WERI-Rb-1 (cell line): ENCODE results near the gene TNRC6B.

Experiments
- DNase-seq: peaks from one replicate; pipeline ENCODE4 v3.0.0-alpha.2; 2020
- H3K27ac ChIP-seq: fragments of 250-450 bp; sonication (Bioruptor Pico); 2 replicates; pipeline ENCODE4 v1.5.1; 2020; ENCODE audit warnings: mild to moderate bottlenecking, moderate library complexity
- H3K27me3 ChIP-seq: fragments of 250-450 bp; sonication (Bioruptor Pico); 2 replicates; pipeline ENCODE4 v1.5.1; 2021; ENCODE audit warnings: mild to moderate bottlenecking, low read depth, moderate library complexity; ENCODE audit not compliant: insufficient read depth, severe bottlenecking
- H3K36me3 ChIP-seq: fragments of 250-450 bp; sonication (Bioruptor Pico); 2 replicates; pipeline ENCODE4 v1.5.1; 2020; ENCODE audit warnings: mild to moderate bottlenecking, moderate library complexity
- H3K4me3 ChIP-seq: 2 replicates; pipeline ENCODE4 v1.5.1; 2011; ENCODE audit warnings: low read depth, mild to moderate bottlenecking, control low read depth, low read length
- H3K9me3 ChIP-seq: fragments of 250-450 bp; sonication (Bioruptor Pico); 2 replicates; pipeline ENCODE4 v1.5.1; 2021; ENCODE audit warnings: mild to moderate bottlenecking, moderate library complexity; ENCODE audit not compliant: severe bottlenecking
- TF ChIP-seq, protein P1 (sequence below): IDR thresholded peaks from 2 replicates; pipeline ENCODE4 v1.5.1; 2011; ENCODE audit warnings: low read depth, mild to moderate bottlenecking, control low read depth, inconsistent platforms, low read length

TNRC6B gene

DNA sequence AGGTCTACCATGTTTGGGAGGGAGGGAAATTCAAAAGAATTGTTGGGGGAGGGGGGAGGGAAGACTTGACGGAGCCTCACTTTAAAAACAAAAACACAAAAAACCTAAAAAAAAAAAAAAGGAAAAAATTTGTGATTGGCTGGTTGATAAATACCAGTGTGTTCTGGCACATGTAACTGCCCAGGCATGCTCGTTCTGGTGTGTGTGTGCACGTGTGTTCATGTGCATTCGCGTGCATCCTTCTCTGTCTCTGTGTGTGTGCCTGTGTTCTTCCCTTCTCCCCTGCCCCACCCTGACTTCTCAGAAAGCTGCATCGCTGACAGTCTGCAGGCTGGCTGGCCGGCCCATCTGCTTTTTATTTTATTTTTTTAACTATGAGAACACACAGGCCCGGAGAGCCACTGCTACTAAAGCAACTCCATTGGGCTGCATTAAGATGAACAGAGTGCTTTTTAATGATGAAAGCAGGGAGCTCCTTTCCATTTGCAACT is 146.0 kb downstream of the TNRC6B start:
- no peak for DNase-seq
- Histone ChIP-seq H3K36me3 (peaks cover 21% of the 10 kb centered on the region), H3K4me3 (no peak overlapping the region), H3K9me3 (no peaks in the 10 kb centered on the region), H3K27me3 (no peaks in the 10 kb centered on the region), H3K27ac (no peak overlapping the region)
- TF ChIP-seq, protein P1, sequence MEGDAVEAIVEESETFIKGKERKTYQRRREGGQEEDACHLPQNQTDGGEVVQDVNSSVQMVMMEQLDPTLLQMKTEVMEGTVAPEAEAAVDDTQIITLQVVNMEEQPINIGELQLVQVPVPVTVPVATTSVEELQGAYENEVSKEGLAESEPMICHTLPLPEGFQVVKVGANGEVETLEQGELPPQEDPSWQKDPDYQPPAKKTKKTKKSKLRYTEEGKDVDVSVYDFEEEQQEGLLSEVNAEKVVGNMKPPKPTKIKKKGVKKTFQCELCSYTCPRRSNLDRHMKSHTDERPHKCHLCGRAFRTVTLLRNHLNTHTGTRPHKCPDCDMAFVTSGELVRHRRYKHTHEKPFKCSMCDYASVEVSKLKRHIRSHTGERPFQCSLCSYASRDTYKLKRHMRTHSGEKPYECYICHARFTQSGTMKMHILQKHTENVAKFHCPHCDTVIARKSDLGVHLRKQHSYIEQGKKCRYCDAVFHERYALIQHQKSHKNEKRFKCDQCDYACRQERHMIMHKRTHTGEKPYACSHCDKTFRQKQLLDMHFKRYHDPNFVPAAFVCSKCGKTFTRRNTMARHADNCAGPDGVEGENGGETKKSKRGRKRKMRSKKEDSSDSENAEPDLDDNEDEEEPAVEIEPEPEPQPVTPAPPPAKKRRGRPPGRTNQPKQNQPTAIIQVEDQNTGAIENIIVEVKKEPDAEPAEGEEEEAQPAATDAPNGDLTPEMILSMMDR, result no peak

DNA sequence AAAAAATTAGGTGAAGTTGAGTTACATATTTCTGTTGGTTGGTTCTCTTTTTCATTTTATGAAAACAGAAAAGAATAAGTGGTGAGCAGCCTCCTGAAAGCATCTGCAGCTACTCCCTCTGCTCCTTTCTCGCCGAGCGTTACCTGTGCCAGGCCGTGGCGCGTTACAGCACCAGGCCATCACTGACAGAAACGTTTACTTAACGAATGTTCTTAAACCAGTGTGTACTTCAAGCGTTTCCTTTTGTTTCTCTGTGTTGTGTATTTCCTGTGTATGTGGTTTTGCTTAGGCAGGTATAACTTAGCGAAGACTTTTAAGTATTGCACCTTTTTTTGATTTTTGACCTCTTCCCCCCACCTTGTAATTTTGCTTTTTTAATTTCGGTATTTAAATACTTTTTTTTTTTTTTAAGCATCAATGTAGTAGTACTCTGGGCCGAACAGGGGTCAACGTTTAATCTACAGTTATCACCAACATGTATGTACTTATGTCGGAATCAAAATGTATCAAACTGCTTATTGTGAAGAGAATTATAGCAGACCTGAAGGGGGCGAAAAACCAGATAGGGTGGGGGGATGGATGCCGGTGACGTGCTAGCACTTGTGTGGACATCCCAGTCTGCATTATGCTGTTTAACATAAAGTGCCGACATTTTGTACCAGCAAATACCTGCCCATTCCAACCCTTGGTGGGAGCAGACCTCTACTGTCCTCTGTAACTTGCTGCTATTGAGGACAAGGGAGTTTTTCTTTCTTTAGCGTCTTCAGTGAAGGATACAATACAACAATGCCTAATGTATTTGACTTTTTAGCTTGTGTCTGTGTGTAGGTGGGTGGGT is 147.0 kb downstream of the TNRC6B start:
- H3K27me3 ChIP-seq, result no peaks in the 10 kb centered on the region
- H3K4me3 ChIP-seq, result no peak overlapping the region
- TF ChIP-seq, protein P1, result no peak
- peaks cover 21% of the 10 kb centered on the region for H3K36me3 ChIP-seq
- H3K9me3 ChIP-seq, result no peaks in the 10 kb centered on the region
- DNase-seq, result no peak
- no peak overlapping the region for H3K27ac ChIP-seq

DNA sequence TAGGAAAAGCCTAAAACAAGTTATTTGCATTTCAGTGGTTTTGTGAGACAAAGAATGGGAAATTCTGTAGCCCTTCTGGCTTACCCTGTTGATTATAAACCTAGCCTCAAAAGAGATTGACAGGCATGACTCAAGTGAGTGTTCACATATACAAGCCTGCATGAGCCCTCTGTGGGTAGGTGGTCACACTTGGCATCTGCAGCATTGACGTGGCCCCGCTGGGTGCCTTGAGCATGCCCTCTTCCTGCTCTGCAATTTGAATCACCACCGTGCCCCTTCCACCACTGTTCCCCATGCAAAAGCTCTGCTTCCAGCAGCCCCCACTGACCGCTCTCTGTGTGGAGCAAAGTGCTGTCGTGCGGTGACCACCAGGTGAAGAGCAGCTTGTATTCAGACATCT is 147.6 kb downstream of the TNRC6B start:
- H3K9me3 ChIP-seq, result no peaks in the 10 kb centered on the region
- no peaks in the 10 kb centered on the region for H3K27me3 ChIP-seq
- no peak overlapping the region for H3K4me3 ChIP-seq
- DNase-seq, result no peak
- H3K27ac ChIP-seq, result no peak overlapping the region
- TF ChIP-seq, protein P1, result no peak
- peaks cover 21% of the 10 kb centered on the region for H3K36me3 ChIP-seq

DNA sequence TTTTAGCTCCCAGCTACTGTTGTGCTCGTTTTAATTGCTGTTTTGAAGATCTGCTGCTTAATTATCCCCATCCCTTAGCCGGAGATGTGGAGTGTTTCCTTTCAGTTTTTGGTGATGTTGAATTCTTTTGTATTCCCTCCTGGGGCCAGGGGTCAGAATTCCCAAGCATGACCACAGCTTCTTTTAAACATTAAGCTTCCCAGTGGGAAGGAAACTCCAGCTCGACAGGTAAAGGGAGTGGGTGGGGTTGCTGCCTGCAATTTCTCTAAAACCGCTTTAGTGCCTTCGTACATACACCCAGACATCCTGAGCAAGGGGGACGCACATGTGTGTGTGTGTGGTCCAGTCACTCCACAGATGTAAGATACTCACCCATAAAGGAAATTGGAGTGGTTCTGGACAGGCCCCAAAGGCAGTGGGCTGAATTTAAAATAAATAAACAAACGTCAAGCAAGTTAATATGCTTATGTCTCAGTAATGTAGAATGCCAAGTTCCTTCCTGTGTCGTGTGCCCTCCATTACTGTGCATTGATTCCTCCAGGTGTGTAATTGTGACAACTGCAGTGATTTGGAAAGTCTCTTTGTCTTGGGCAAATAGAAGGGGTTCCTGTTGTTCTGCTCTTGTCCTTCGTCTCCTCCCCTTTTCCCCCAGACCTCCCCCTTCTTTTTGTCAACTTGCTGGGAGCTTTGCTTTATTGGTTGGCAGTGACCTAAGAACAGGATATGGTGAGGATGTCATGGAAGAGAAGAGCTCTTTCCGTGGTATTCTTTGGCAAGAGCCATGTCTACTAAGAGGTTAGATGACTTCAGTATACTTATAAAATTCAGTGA is 149.4 kb downstream of the TNRC6B start:
- H3K9me3 ChIP-seq, result no peaks in the 10 kb centered on the region
- DNase-seq, result no peak
- no peak overlapping the region for H3K27ac ChIP-seq
- TF ChIP-seq, protein P1, result no peak
- no peaks in the 10 kb centered on the region for H3K27me3 ChIP-seq
- no peak overlapping the region for H3K4me3 ChIP-seq
- peaks cover 5% of the 10 kb centered on the region for H3K36me3 ChIP-seq

DNA sequence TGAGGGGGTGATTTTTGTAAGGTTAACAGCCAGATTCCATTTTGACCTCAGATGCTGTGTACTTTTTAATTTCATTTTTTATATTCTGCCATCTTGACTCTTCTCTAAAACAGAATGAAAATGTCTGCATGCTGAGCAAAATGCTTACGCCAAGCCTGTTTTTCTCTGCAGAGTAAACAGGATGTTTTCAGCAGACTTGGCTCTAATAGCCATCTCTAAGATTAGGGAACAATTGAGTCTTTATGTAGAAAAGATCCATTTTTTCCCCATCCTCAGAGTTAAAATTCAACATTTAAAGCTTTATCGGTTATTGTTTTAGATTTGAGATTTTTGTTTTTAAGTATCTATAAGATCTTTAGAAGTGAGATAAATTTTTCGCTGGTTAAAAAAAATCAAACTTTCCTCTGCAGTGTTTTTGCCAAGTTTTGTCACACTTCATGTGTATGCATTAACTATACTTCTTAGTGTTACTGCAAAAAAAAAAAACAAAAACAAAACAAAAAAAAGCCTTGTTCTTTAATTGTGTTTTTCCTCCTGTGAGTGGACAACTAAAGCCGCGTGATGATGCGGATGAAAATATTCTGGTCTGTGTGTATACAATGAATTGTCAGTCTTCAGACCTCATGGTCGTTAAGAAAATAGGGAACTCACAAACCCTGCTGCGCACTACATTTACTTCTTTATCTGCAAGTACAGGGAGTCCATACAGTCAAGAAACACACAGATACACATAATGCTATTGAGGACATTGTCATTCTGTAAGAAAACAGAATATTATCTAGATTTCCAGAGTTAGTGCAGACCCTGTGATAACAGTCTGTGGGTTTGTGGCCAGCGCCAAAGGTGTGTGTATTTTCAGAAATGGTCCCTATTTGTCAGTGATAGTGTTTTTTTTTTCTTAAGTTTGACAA is 151.1 kb downstream of the TNRC6B start:
- Histone ChIP-seq H3K27ac (no peak overlapping the region), H3K36me3 (no peaks in the 10 kb centered on the region), H3K27me3 (no peaks in the 10 kb centered on the region), H3K4me3 (no peak overlapping the region), H3K9me3 (no peaks in the 10 kb centered on the region)
- TF ChIP-seq, protein P1, result no peak
- no peak for DNase-seq
